ENCODE data around the gene ERF. TPM values are rescaled to one million over a fixed set of nuclear protein-coding genes. Genes with fewer than 3 reads are reported as not detected.

Gene ERF
- total and polyA plus RNA-seq, 2 of the 4 experiments (the other 2 are of a cell fraction): 5.2 to 32.4 TPM

GRCh38 chr19:42225718-42226292 is 29.1 kb downstream of the ERF start:
- Histone ChIP-seq H4K8ac (ENCODE audit: low read depth in 2 of 2, low read length in 2 of 2) (no peak overlapping the region), H3K14ac (replicated peaks; ENCODE audit: low read depth, low read length) (no peak overlapping the region), H3K9me3 (ENCODE audit: control insufficient read depth, insufficient read depth, low read length) (no peaks in the 10 kb centered on the region), H3K79me1 (ENCODE audit: low read depth in 1 of 2, low read length in 2 of 2) (peaks cover 23 to 81% of the 10 kb centered on the region in 2 experiments), H3K4ac (ENCODE audit: low read depth, low read length) (no peak overlapping the region), H3K9me1 (ENCODE audit: insufficient read depth, low read length) (peaks cover 14% of the 10 kb centered on the region), H2BK20ac (ENCODE audit: low read depth, low read length) (no peak overlapping the region), H3K36me3 (ENCODE audit: control insufficient read depth, insufficient read depth, low read length) (peaks cover 57% of the 10 kb centered on the region), H2BK120ac (ENCODE audit: low read depth, low read length) (no peak overlapping the region), H3K18ac (ENCODE audit: low read depth, low read length) (no peak overlapping the region), H3K27me3 (ENCODE audit: control insufficient read depth, insufficient read depth, low read length) (no peaks in the 10 kb centered on the region), H3K4me3 (ENCODE audit: insufficient read depth, low read depth, low read length) (no peak overlapping the region), H2BK15ac (ENCODE audit: low read depth, low read length) (no peak overlapping the region), H2BK5ac (ENCODE audit: low read depth, low read length, poor library complexity, severe bottlenecking) (no peak overlapping the region), H3K9ac (ENCODE audit: low read depth, low read length) (no peak overlapping the region), H2AFZ (replicated peaks; ENCODE audit: low read length, poor library complexity) (no peak overlapping the region), H3K27ac (ENCODE audit: insufficient read depth, low read length) (no peak overlapping the region), H3K4me1 (ENCODE audit: control insufficient read depth, insufficient read depth, low read length) (no peaks in the 10 kb centered on the region), H4K91ac (ENCODE audit: insufficient read depth, low read depth, low read length) (no peak overlapping the region), H3K4me2 (ENCODE audit: low read depth, low read length) (no peak overlapping the region), H3K23ac (ENCODE audit: low read depth, low read length) (no peak overlapping the region), H2AK5ac (ENCODE audit: low read depth, low read length) (no peak overlapping the region), H4K20me1 (ENCODE audit: insufficient read depth, low read length) (peaks cover 67% of the 10 kb centered on the region), H3K56ac (ENCODE audit: extremely low read depth, insufficient read depth, low read length) (no peak overlapping the region), H2AK9ac (replicated peaks; ENCODE audit: low read depth, low read length, poor library complexity) (peak overlapping the region; percentile 28), H4K5ac (ENCODE audit: low read depth, low read length) (no peak overlapping the region)
- in situ Hi-C loops (cut with MboI; ENCODE audit: low sequenced_read_pairs): no loop called here
- WGBS, 2 experiments (ENCODE audit: extremely low coverage in 2 of 2, insufficient read length in 1 of 2): 92% methylated on average over 18 of the region's 33 CpGs; no CpG with 5 or more reads in 1 of the 2 experiments
- DNase-seq (no peak), ATAC-seq (ENCODE audit: low read depth) (no peak)
- intact Hi-C loops (cut with micrococcal nuclease): no loop called here
- no TSS peak for BruUV-seq (replicated peaks)
- ChIA-PET CTCF (no interaction called here), POLR2A (ENCODE audit: unreplicated experiment) (interaction anchor here (0.5 to 0.6 kb wide), 2 partner anchors 34 to 106 kb away, joined by 3 to 6 read pairs; no protein-coding TSS in a partner anchor)
- dilution Hi-C loops (cut with HindIII; ENCODE audit: low sequenced_read_pairs, unreplicated experiment): no loop called here
- TF ChIP-seq USF2 (IDR thresholded peaks at IDR 0.05; ENCODE audit: low read depth, low read length): no peak
- no peak for TF ChIP-seq MXI1 (IDR thresholded peaks at IDR 0.05; ENCODE audit: borderline replicate concordance, low read depth, low read length)
- TF ChIP-seq RFX5 (IDR thresholded peaks at IDR 0.05; ENCODE audit: low read depth, low read length): no peak
- no peak for TF ChIP-seq MAFK (IDR thresholded peaks at IDR 0.05; ENCODE audit: low read depth, low read length)
- TF ChIP-seq RCOR1 (IDR thresholded peaks at IDR 0.05; ENCODE audit: insufficient replicate concordance, low read length): no peak
- TF ChIP-seq NFE2L2 (IDR thresholded peaks at IDR 0.05; ENCODE audit: low read depth, low read length): no peak
- TF ChIP-seq CTCF (conservative IDR thresholded peaks at IDR 0.05; ENCODE audit: low read depth, low read length): no peak
- TF ChIP-seq ELK1 (IDR thresholded peaks at IDR 0.05; ENCODE audit: borderline replicate concordance, low read depth, low read length): no peak
- no peak for TF ChIP-seq FOS (IDR thresholded peaks at IDR 0.05; ENCODE audit: low read depth, low read length)
- no peak for TF ChIP-seq BHLHE40 (IDR thresholded peaks at IDR 0.05; ENCODE audit: low read depth, low read length)
- TF ChIP-seq CHD1 (IDR thresholded peaks at IDR 0.05; ENCODE audit: low read depth, low read length): no peak
